Right renal cortex interstitium (tissue), 3 donors: ENCODE data around the gene FAM53B. TPM values are rescaled to one million over a fixed set of nuclear protein-coding genes. Genes with fewer than 3 reads are reported as not detected.

Experiments used
- polyA plus RNA-seq, 3 donors: library from polyadenylated mRNA; unstranded; fragments of 120-200 nt; gene quantifications; one replicate each; pipeline ENCODE4 v1.2.1, GENCODE V29; 2013; ENCODE audit not compliant: insufficient read length in 3 of 3

FAM53B gene
- polyA plus RNA-seq, 3 donors: 22.3 to 24.3 (median 23.6) TPM

Other genes with a start within 250 kb of the FAM53B start
- 10 to 100 TPM; 34.6 to 38.7 (median 38.6) TPM for gene EEF1AKMT2, start 47.5 kb upstream of the FAM53B start, polyA plus RNA-seq
- gene ABRAXAS2, start 57.4 kb upstream of the FAM53B start, polyA plus RNA-seq: 10 to 100 TPM; 24.6 to 27.3 (median 26.0) TPM
- gene ZRANB1, start 197.7 kb upstream of the FAM53B start, polyA plus RNA-seq: 10 to 100 TPM; 28.9 to 30.1 (median 29.1) TPM